Spleen (tissue), 7 donors: Measurements from ENCODE around the gene HEATR9.

ENCODE experiments used
- POLR2AphosphoS5 ChIP-seq, 3 donors: sonication (generic); formaldehyde crosslinking; IDR thresholded peaks; one replicate each; pipeline ENCODE4 v1.5.1; 2017; ENCODE audit warnings: antibody characterized with exemption in 3 of 3
- TF ChIP-seq, protein P1 (sequence below), 11 experiments: fragments of 200-600 bp in 7 of 11; fragments of 450-650 bp in 4 of 11; sonication (generic) in 4 of 11; IDR thresholded peaks in 8 of 11; conservative IDR thresholded peaks in 3 of 11; 1 replicate in 7 of 11; 2 replicates in 4 of 11; pipeline versions ENCODE4 v1.4.0 to v1.8.0; 2016 to 2021; ENCODE audit warnings: antibody characterized with exemption in 11 of 11, inconsistent platforms in 4 of 11, mild to moderate bottlenecking in 1 of 11
- donor health status: DM: no; HTN: no; CAD: no; lungs with moderate emphysema.
- donor health status: DM: no; HTN: no; CAD: no.
- donor health status: DM: no; HTN: no; CAD: no.

DNA sequence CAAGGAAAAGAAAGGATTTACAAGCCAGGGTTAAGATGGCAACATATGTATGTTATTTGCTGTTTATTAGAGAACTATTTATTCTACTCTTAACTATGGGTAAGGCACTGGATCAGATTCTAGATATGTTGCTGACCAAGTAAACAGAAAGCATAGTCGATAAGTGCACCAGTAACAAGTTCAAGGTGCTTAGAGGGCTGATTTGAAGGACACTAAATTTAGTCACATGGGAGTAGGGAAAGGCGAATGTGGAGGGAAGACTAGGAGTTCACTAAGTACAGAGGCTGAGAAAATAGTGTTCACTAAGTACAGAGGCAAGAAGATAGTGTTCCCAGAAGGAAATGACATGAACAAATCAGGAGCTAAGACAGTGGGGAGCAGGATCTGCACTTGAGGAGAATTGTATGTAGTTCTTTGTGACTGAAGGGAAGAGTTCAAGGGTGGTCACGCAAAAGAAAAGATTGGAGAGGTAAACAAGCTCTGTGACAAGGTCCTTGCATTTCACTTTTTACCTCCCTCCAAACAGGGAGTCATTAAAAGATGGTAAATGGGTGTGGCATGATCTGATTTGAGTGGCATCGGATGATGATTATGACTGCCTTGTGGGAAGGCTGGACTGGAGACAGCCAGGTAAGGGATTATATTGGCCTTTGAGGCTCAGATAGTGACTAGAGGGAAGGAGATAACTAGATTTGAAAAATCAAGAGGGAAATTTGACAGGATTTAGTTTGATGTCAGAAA, 20.9 kb downstream of the HEATR9 start:
- TF ChIP-seq, protein P1, sequence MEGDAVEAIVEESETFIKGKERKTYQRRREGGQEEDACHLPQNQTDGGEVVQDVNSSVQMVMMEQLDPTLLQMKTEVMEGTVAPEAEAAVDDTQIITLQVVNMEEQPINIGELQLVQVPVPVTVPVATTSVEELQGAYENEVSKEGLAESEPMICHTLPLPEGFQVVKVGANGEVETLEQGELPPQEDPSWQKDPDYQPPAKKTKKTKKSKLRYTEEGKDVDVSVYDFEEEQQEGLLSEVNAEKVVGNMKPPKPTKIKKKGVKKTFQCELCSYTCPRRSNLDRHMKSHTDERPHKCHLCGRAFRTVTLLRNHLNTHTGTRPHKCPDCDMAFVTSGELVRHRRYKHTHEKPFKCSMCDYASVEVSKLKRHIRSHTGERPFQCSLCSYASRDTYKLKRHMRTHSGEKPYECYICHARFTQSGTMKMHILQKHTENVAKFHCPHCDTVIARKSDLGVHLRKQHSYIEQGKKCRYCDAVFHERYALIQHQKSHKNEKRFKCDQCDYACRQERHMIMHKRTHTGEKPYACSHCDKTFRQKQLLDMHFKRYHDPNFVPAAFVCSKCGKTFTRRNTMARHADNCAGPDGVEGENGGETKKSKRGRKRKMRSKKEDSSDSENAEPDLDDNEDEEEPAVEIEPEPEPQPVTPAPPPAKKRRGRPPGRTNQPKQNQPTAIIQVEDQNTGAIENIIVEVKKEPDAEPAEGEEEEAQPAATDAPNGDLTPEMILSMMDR (IDR thresholded peaks at IDR 0.05 in 8 of 11, conservative IDR thresholded peaks at IDR 0.05 in 3 of 11), result no peak
- TF ChIP-seq POLR2AphosphoS5 (IDR thresholded peaks at IDR 0.05), result peak in 1 of 3 donors; percentile 19
